ENCODE data around the gene PAPLN.
"Not testable (repeated sequence)": the region's sequence is repeated elsewhere in the genome, so short reads cannot be mapped to it uniquely, and the experiment has no call there.

PAPLN gene

DNA sequence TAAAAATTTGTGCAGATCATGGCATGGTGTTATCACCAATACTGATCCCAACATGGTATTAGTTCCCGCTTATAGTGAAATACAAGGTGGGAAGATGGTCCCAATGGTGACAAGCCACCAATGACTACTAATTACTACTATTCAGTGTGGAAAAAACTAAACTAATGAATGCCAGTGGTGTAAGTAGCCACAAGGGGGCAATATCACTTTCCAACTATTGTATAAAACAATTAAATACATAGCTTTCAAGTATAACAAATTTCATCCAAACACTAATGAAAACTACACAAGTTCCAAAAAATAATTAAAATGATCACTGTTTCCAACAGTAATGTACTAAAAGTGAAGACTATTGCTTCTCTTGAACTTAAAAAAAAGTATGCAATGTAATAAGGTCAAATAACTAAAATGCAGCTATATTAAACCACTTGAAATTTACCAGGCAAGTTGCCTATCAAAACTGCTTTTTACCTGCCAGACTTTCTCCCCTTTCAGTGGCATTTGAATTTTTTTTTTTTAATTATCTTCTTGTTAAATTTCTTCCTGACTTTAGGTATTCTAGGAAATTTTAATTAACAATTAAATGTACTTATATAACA, 58.0 kb downstream of the PAPLN start:
- no peak for DNase-seq

DNA sequence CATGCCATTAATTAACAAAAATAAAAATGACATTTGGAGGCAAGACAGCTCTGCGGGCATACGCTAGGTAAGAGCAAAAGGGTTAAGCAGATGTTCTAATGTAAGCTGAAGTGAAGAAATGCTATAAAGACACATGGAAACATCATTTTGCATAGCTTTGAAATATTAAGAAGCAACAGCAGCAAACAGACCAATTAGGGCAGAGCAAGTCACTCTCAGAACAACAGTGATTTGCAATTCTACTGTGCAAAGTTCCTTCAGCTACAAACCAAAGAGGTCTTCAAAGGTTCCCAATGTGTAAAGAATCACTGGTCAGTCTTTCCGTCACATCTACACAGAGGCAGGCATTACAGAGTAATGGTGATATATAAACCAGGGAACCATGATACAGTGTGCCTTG, 68.2 kb downstream of the PAPLN start:
- DNase-seq: no peak

DNA sequence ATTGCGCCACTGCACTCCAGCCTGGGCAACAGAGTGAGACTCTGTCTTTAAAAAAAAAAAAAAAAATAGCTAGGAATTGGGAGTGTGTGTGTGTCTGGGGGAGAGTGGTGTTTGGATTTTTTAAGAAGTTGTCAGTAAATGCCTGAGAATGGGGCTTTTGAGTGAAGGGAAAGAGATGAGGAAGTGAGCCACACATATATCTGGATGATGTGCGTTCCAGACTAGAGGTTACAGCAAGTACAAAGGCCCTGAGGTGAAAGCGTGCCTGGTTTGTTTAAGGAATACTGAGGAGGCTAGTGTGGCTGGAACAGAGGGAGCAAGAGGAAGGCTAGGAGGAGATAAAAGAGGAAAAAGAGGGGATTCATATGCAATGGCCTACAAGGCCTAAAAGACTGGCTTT, 70.0 kb downstream of the PAPLN start:
- DNase-seq: no peak

DNA sequence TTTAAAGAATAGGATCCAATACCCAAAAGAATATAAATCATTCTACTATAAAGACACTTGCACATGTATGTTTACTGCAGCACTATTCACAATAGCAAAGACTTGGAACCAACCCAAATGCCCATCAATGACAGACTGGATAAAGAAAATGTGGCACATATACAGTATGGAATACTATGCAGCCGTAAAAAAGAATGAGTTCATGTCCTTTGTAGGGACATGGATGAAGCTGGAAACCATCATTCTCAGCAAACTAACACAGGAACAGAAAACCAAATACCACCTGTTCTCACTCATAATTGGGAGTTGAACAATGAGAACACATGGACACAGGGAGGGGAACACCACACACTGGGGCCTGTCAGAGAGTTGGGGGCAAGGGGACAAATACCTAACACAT, 71.9 kb downstream of the PAPLN start:
- not testable (repeated sequence) for DNase-seq

DNA sequence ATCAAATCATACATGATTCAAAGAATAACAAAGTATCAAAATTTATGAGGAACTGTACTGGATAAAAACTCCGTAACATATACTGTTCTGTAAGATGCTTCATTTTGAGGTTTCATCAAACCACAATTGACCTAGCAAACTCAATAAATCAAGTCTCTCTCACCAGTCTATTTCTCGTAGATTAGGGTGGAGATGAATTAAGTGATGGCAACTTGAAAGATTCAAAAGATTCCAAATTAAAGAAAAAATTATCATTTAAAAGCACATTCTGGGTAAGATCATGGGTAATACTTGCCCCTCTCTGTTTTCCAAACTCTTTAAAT, 74.4 kb downstream of the PAPLN start:
- DNase-seq: no peak

DNA sequence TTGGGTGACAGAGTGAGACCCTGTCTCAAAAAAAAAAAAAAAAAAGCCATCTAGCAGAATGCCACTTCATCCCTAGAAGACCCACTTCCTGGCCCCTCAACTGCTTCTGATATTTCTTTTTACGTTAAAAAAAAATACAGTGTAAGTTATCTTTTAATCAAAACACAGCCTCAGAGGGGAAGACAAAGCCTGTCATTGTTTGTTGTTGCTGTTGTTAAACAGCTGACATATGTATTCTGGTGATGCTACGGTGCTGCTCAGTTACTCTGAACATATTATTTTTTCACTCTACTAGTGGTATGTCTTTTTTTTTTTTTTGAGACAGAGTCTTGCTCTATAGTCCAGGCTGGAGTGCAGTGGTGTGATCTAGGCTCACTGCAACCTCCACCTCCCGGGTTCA, 75.4 kb downstream of the PAPLN start:
- DNase-seq: no peak

DNA sequence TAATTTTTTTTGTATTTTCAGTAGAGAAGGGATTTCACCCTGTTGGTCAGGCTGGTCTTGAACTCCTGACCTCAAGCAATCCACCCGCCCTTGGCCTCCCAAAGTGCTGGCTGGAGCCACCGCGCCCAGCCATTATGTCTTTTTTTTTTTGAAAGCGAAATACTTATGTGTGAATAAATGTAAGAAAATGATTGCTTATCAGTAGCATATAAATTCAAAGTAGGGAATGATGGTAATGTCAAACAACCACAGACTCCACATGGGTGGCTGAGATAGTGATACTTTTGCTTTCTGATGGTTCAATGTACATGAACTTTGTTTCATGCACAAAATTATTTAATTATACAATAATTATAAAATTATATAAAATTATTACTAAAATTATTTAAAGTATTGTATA, 75.8 kb downstream of the PAPLN start:
- DNase-seq: no peak

DNA sequence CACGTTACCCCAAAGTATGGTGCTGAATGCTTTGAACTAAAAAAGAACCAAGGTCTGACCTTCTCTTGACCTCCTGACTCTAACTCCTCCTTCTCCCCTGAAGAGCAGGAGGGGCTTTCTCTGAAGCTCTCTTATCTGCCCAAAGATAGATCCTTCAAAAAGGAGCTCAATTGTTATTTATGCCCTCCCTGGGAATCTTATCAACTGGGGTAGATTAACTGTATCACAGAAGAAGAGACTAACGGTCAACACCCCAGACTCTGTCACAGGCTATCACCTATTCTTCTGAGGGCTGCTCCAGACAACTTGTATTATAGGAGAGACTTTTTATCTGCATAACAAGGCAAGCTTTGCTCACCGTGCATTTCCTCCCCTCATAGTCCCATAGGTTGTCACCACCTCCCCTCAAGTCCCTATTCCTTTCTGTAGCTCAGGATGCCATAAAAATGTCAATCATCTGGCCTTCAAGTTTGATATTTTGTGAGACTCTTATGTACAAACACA, 86.6 kb downstream of the PAPLN start:
- no peak for DNase-seq

All from activated CD8-positive, alpha-beta memory T cell treated with anti-CD3 and anti-CD28 coated beads, Interleukin-2, amount 50 U/mL, for 4 hours (primary cell).